ENCODE data around the gene VIPR2. TPM values are rescaled to one million over a fixed set of nuclear protein-coding genes. Genes with fewer than 3 reads are reported as not detected.

VIPR2 gene
- total RNA-seq, 1 donor from 2014 or later = 0.92 TPM

DNA sequence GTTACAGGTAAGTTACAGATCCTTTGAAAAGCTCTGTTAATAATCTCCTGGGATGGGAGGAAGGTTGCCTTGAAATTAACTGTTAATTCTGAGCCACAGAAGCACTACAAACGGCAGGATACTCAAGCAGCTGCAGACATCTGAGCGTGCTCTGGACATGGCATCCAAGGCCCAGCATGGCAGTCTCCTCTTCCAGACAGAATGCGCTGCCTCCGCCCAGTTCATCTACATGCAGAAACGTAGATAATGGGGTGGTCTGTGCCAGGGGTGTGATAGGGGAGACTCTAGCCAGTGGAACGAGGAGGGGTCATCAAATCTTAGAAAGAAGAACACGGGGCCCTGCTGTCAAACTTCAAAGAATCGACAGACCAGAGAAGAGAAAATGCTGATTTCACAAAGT is 13.8 kb downstream of the VIPR2 start:
- no peak for DNase-seq (ENCODE audit: low spot score)
- Histone ChIP-seq H3K27ac (no peak overlapping the region), H3F3A (ENCODE audit: low read depth) (no peaks in the 10 kb centered on the region), H3K79me2 (ENCODE audit: low read depth) (no peaks in the 10 kb centered on the region), H3K36me3 (no peaks in the 10 kb centered on the region), H3K4me3 (no peak overlapping the region), H2AFZ (replicated peaks) (no peak overlapping the region), H3K27me3 (no peaks in the 10 kb centered on the region), H3K9ac (no peak overlapping the region), H3K4me1 (peaks cover 5% of the 10 kb centered on the region), H3K9me3 (ENCODE audit: low read depth) (no peaks in the 10 kb centered on the region), H3K4me2 (no peak overlapping the region), H4K20me1 (ENCODE audit: low read depth) (no peaks in the 10 kb centered on the region)
- no peak overlapping the region for H3K27ac Mint-ChIP-seq
- H3K9me3 Mint-ChIP-seq = peaks cover 3% of the 10 kb centered on the region
- H3K4me3 Mint-ChIP-seq = no peak overlapping the region
- TF ChIP-seq EZH2 (IDR thresholded peaks at IDR 0.05) (no peak), EZH2phosphoT487 (IDR thresholded peaks at IDR 0.05) (no peak)
- TF ChIP-seq, protein P1, sequence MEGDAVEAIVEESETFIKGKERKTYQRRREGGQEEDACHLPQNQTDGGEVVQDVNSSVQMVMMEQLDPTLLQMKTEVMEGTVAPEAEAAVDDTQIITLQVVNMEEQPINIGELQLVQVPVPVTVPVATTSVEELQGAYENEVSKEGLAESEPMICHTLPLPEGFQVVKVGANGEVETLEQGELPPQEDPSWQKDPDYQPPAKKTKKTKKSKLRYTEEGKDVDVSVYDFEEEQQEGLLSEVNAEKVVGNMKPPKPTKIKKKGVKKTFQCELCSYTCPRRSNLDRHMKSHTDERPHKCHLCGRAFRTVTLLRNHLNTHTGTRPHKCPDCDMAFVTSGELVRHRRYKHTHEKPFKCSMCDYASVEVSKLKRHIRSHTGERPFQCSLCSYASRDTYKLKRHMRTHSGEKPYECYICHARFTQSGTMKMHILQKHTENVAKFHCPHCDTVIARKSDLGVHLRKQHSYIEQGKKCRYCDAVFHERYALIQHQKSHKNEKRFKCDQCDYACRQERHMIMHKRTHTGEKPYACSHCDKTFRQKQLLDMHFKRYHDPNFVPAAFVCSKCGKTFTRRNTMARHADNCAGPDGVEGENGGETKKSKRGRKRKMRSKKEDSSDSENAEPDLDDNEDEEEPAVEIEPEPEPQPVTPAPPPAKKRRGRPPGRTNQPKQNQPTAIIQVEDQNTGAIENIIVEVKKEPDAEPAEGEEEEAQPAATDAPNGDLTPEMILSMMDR (IDR thresholded peaks at IDR 0.05) = no peak
- H3K36me3 Mint-ChIP-seq = no peaks in the 10 kb centered on the region
- peaks cover 14% of the 10 kb centered on the region for H3K4me1 Mint-ChIP-seq
- H3K27me3 Mint-ChIP-seq (ENCODE audit: insufficient read depth, low read depth) = peaks cover 2% of the 10 kb centered on the region

DNA sequence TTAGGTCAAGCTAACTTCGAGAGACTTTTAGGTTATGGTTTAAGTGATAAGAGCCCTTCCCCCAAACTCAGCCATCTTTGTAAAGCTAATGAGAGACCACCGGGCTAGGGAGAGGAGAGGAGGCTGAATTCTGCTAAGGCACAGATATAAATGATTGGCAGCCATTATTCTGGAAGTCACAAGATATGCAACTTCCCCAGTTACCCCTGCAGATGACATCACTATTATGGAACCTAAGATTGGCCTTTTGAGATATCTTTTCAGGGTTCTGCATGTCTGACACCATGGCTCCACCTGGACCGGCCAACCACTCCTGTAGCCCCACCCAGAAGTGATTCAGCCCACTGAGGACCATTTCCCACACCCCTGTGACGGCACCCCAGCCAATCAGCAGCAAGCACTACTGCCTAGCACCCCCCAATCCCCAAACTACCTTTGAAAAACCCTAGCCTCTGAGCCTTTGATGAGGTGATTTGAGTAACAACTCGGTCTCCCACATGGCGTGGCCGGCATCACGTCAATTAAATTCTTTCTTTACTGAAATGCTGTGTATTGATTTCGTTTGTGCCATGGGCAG is 14.4 kb downstream of the VIPR2 start:
- H3K9ac ChIP-seq = no peak overlapping the region
- no peak overlapping the region for H3K4me3 Mint-ChIP-seq
- no peaks in the 10 kb centered on the region for H4K20me1 ChIP-seq (ENCODE audit: low read depth)
- no peak for DNase-seq (ENCODE audit: low spot score)
- H3K4me2 ChIP-seq = no peak overlapping the region
- H3K9me3 ChIP-seq (ENCODE audit: low read depth) = no peaks in the 10 kb centered on the region
- H3K27me3 ChIP-seq = no peaks in the 10 kb centered on the region
- no peaks in the 10 kb centered on the region for H3K79me2 ChIP-seq (ENCODE audit: low read depth)
- H2AFZ ChIP-seq (replicated peaks) = no peak overlapping the region
- no peak overlapping the region for H3K4me3 ChIP-seq
- H3F3A ChIP-seq (ENCODE audit: low read depth) = no peaks in the 10 kb centered on the region
- H3K9me3 Mint-ChIP-seq = peaks cover 3% of the 10 kb centered on the region
- no peaks in the 10 kb centered on the region for H3K36me3 ChIP-seq
- H3K4me1 ChIP-seq = peaks cover 5% of the 10 kb centered on the region
- H3K4me1 Mint-ChIP-seq = peaks cover 14% of the 10 kb centered on the region
- TF ChIP-seq, protein P1 (IDR thresholded peaks at IDR 0.05) = no peak
- TF ChIP-seq EZH2phosphoT487 (IDR thresholded peaks at IDR 0.05) = no peak
- H3K27ac ChIP-seq = no peak overlapping the region
- H3K27ac Mint-ChIP-seq = no peak overlapping the region
- H3K27me3 Mint-ChIP-seq (ENCODE audit: insufficient read depth, low read depth) = peaks cover 2% of the 10 kb centered on the region
- no peaks in the 10 kb centered on the region for H3K36me3 Mint-ChIP-seq

DNA sequence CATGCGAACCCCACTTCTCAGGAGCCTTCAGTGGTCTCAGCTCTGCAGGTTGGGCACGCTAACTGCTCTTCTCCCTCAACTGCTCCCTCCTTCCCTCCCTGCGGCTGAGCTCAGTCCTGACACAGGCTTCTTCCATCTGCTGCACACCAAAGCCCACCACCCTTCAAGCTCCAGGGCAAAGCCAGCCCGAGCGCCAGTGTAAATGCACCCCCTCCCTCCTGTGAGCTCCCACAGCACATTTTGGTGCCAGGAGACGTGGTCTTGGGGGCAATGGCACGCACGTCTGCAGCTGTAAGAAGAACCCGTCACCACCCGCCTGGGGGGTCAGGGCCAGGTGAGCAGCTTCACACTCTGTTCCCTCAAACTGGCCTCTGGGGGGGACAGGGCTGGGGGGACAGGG is 15.9 kb downstream of the VIPR2 start:
- no peak overlapping the region for H3K27ac Mint-ChIP-seq
- peaks cover 3% of the 10 kb centered on the region for H3K9me3 Mint-ChIP-seq
- Histone ChIP-seq H3K27ac (no peak overlapping the region), H3K79me2 (ENCODE audit: low read depth) (no peaks in the 10 kb centered on the region), H3K4me3 (no peak overlapping the region), H3K4me1 (peaks cover 5% of the 10 kb centered on the region), H3K27me3 (no peaks in the 10 kb centered on the region), H4K20me1 (ENCODE audit: low read depth) (no peaks in the 10 kb centered on the region), H2AFZ (replicated peaks) (no peak overlapping the region), H3K9ac (no peak overlapping the region), H3F3A (ENCODE audit: low read depth) (no peaks in the 10 kb centered on the region), H3K9me3 (ENCODE audit: low read depth) (no peaks in the 10 kb centered on the region), H3K36me3 (no peaks in the 10 kb centered on the region), H3K4me2 (no peak overlapping the region)
- H3K27me3 Mint-ChIP-seq (ENCODE audit: insufficient read depth, low read depth) = peaks cover 2% of the 10 kb centered on the region
- H3K4me1 Mint-ChIP-seq = peaks cover 14% of the 10 kb centered on the region
- H3K36me3 Mint-ChIP-seq = no peaks in the 10 kb centered on the region
- DNase-seq (ENCODE audit: low spot score) = no peak
- TF ChIP-seq EZH2 (IDR thresholded peaks at IDR 0.05) (no peak), EZH2phosphoT487 (IDR thresholded peaks at IDR 0.05) (no peak)
- TF ChIP-seq, protein P1 (IDR thresholded peaks at IDR 0.05) = no peak
- H3K4me3 Mint-ChIP-seq = no peak overlapping the region
